CD4-positive, alpha-beta memory T cell (primary cell): ENCODE measurements around the gene AZU1. TPM values are rescaled to one million over a fixed set of nuclear protein-coding genes. Genes with fewer than 3 reads are reported as not detected.

ENCODE experiments used
- CTCF ChIA-PET: fragments of 350-600 bp; sonication (Branson Sonifier 250); formaldehyde crosslinking; loops from one replicate; lab custom pipeline; 2021; ENCODE audit warnings: inconsistent platforms; ENCODE audit not compliant: partially characterized antibody; lab: Charles Lee
- POLR2A ChIA-PET: fragments of 350-600 bp; sonication (Branson Sonifier 250); formaldehyde crosslinking; loops from one replicate; lab custom pipeline; 2021; ENCODE audit not compliant: partially characterized antibody; lab: Charles Lee
- DNase-seq, 5 donors: peaks; one replicate each; pipeline versions ENCODE4 v3.0.0 to v3.0.0-alpha.2; 2020 to 2022; ENCODE audit warnings: mixed read lengths in 1 of 5
- H3K27ac ChIP-seq: one replicate; pipeline ENCODE4 v1.7.0; 2013; ENCODE audit warnings: low read depth, low read length
- H3K27me3 ChIP-seq: 2 replicates; pipeline ENCODE4 v1.7.0; 2013; ENCODE audit warnings: mild to moderate bottlenecking, low read length, moderate library complexity; ENCODE audit not compliant: insufficient read depth
- H3K36me3 ChIP-seq: 2 replicates; pipeline ENCODE4 v1.7.0; 2013; ENCODE audit warnings: mild to moderate bottlenecking, low read length, moderate library complexity; ENCODE audit not compliant: insufficient read depth
- H3K4me1 ChIP-seq: 2 replicates; pipeline ENCODE4 v1.7.0; 2013; ENCODE audit warnings: mild to moderate bottlenecking, low read length, moderate library complexity; ENCODE audit not compliant: insufficient read depth
- H3K4me3 ChIP-seq, 2 donors: one replicate each; pipeline ENCODE4 v1.7.0; 2013; ENCODE audit warnings: low read length in 2 of 2, mild to moderate bottlenecking in 1 of 2
- H3K9me3 ChIP-seq, 2 donors: one replicate each; pipeline ENCODE4 v1.7.0; 2013; ENCODE audit warnings: low read length in 2 of 2, control low read depth in 1 of 2; ENCODE audit not compliant: control insufficient read depth in 1 of 2
- H3K27ac Mint-ChIP-seq, 7 donors: one replicate each; pipeline ENCODE4 v1.8.0; 2020 to 2021; ENCODE audit warnings: mixed read lengths in 7 of 7, mild to moderate bottlenecking in 6 of 7, inconsistent platforms in 3 of 7, moderate library complexity in 3 of 7
- H3K27me3 Mint-ChIP-seq, 2 donors: one replicate each; pipeline ENCODE4 v1.8.0; 2020 to 2021; ENCODE audit warnings: mixed read lengths in 2 of 2
- H3K36me3 Mint-ChIP-seq, 2 donors: one replicate each; pipeline ENCODE4 v1.8.0; 2020 to 2021; ENCODE audit warnings: mixed read lengths in 2 of 2, inconsistent platforms in 1 of 2, mild to moderate bottlenecking in 1 of 2
- H3K4me1 Mint-ChIP-seq, 4 donors: one replicate each; pipeline ENCODE4 v1.8.0; 2020 to 2021; ENCODE audit warnings: mixed read lengths in 4 of 4, mild to moderate bottlenecking in 1 of 4
- H3K4me3 Mint-ChIP-seq, 8 donors: one replicate each; pipeline ENCODE4 v1.8.0; 2020 to 2021; ENCODE audit warnings: mixed read lengths in 8 of 8, mild to moderate bottlenecking in 7 of 8, moderate library complexity in 6 of 8, inconsistent platforms in 3 of 8
- H3K9me3 Mint-ChIP-seq, 8 donors: one replicate each; pipeline ENCODE4 v1.8.0; 2020 to 2021; ENCODE audit warnings: mixed read lengths in 8 of 8, mild to moderate bottlenecking in 5 of 8, inconsistent platforms in 3 of 8, moderate library complexity in 1 of 8
- intact Hi-C: fragments of 100-400 bp; cut with micrococcal nuclease; formaldehyde crosslinking; loops from one replicate; pipeline ENCODE4 v1.15.1; 2023
- polyA plus RNA-seq, 2 donors: library from polyadenylated mRNA; unstranded; fragments of 300-500 nt; fragmentation: Illumina TruSeq; gene quantifications; one replicate each; pipeline ENCODE4 v1.2.3, GENCODE V29; 2021
- total RNA-seq, 2 experiments: library from RNA; stranded (reverse); gene quantifications; one replicate each; pipeline ENCODE4 v1.2.3, GENCODE V29; 2021

The AZU1 gene
- total and polyA plus RNA-seq, 4 experiments from 2014 or later, result not detected

DNA sequence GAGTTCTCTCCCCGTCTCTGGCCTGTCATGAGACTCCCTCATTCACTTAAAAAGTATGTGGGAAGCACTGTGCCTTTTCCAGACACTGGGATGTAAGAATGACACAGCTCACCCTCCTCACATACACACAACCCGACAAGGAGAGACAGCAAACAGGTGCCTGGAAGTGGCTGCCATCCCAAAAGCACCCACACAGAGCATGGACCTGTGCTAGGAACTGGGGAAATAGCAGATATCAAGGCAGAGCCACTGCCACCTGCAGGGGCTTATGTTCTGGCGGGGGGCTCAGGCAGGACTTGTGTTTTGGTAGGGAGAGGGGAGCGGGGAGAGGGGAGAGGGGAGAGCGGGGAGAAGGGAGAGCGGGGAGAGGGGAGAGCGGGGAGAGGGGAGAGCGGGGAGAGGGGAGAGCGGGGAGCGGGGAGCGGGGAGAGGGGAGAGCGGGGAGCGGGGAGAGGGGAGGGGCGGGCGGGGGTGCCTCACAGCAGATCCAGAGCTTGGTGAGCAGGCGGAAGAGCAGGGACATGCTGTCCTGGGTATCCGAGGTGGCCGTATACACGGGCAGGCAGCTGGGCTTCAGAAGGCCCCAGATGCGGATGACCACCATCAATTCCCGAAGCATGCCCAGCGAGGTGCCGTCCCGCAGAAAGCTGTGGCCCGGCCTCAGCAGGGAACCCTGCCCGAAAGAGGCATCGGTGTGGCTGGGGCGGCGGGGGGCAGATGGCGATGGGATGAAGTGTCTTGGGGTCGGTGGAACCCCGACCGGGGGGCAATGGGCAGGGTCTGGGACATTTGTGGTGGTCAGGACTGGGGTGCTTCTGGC, 44.0 kb downstream of the AZU1 start:
- Histone ChIP-seq H3K27me3 (no peaks in the 10 kb centered on the region), H3K4me1 (peaks cover 13% of the 10 kb centered on the region), H3K9me3 (no peaks in the 10 kb centered on the region), H3K4me3 (peak overlapping the region in 1 of 2 donors; percentile 51), H3K27ac (peak overlapping the region; percentile 55), H3K36me3 (peaks cover 7% of the 10 kb centered on the region)
- Mint-ChIP-seq H3K36me3 (peaks cover 7 to 23% of the 10 kb centered on the region in 2 donors), H3K9me3 (peaks cover 0 to 8% (median 0%) of the 10 kb centered on the region in 8 donors), H3K27me3 (no peaks in the 10 kb centered on the region), H3K4me1 (peaks cover 4 to 16% (median 9%) of the 10 kb centered on the region in 4 donors), H3K4me3 (peak overlapping the region in 7 of 8 donors; percentile 75 to 92 (median 83)), H3K27ac (peak overlapping the region; percentile 65 to 97 (median 94))
- ChIA-PET POLR2A (interaction anchor here (1.0 to 5.2 kb wide), 14 partner anchors 8 to 398 kb away, joined by 3 to 41 read pairs (median 6); partner anchors contain the start of genes ABCA7, CIRBP, MED16 and PTBP1), CTCF (interaction anchor here (1.2 to 2.4 kb wide), 3 partner anchors 36 to 50 kb away, joined by 3 to 4 read pairs (median 4); no protein-coding TSS in a partner anchor)
- intact Hi-C loops, result loop anchor here (1.0 kb wide), 3 partner anchors 9 to 38 kb away; partner anchors contain the start of genes MED16 and RNU6-9
- DNase-seq, result peak in 1 of 5 donors; percentile 23

DNA sequence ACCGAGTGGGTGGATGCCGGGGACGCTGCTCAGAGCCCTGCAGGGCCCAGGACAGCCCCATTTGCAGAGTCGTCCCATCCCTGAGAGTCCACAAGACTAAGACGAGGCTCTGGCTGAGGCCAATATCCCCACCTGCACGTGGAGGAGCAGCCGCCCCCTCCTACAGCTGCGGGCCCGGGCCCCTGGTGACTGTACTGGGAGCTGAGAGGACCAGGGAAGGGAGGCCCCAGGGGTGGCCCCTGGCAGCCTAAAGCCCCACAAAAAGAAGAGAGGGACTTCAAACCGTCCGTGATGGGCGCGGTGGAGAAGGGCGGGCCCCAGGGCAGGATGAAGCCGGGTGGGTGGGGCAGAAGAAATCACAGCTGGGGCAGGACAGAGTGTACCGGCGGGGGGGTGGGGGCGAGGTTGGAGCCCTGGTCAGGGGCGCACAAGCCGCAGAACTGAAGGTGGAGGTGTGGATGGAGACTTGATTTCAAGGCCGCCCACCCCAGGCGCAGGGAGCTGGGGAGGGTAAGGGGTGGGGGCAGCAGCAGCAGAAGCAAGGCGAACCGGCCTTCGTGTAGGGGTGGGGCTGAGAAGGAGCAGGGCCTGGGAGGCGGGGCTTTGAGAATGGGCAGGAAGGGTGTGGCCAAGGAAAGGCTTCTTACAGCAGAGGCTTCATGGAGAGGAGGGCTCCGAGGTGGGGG, 44.8 kb downstream of the AZU1 start:
- Histone ChIP-seq H3K27ac (peak overlapping the region; percentile 55), H3K9me3 (no peaks in the 10 kb centered on the region), H3K36me3 (peaks cover 7% of the 10 kb centered on the region), H3K4me1 (peaks cover 13% of the 10 kb centered on the region), H3K27me3 (no peaks in the 10 kb centered on the region), H3K4me3 (peak overlapping the region in 1 of 2 donors; percentile 51)
- DNase-seq, result peak; percentile 84 to 93 (median 91)
- ChIA-PET POLR2A (interaction anchor here (0.6 to 5.2 kb wide), 17 partner anchors 9 to 403 kb away, joined by 3 to 41 read pairs (median 5); partner anchors contain the start of genes ABCA7, ARHGAP45, CIRBP and FAM174C), CTCF (interaction anchor here (1.2 to 2.4 kb wide), 4 partner anchors 9 to 49 kb away, joined by 3 to 4 read pairs (median 4); no protein-coding TSS in a partner anchor)
- Mint-ChIP-seq H3K9me3 (peaks cover 0 to 8% (median 0%) of the 10 kb centered on the region in 8 donors), H3K4me1 (peaks cover 4 to 16% (median 9%) of the 10 kb centered on the region in 4 donors), H3K27ac (peak overlapping the region; percentile 88 to 98 (median 97)), H3K4me3 (peak overlapping the region; percentile 75 to 92 (median 84)), H3K27me3 (no peaks in the 10 kb centered on the region), H3K36me3 (peaks cover 5 to 23% of the 10 kb centered on the region in 2 donors)
- intact Hi-C loops, result loop anchor here (1.0 kb wide), 3 partner anchors 10 to 37 kb away; partner anchors contain the start of genes MED16 and RNU6-9

- peak overlapping the region in 6 of 7 donors; percentile 61 to 97 (median 79) for H3K27ac Mint-ChIP-seq
- peaks cover 7% of the 10 kb centered on the region for H3K36me3 ChIP-seq
These were observed 45.4 kb downstream of the AZU1 start for GRCh38 chr19:873084-873483.

GRCh38 chr19:873561-874041, 46.0 kb downstream of the AZU1 start:
- H3K4me1 ChIP-seq, result peaks cover 13% of the 10 kb centered on the region
- ChIA-PET CTCF (interaction anchor here (1.3 to 1.7 kb wide), 2 partner anchors 10 kb away, joined by 3 to 6 read pairs; no protein-coding TSS in a partner anchor), POLR2A (interaction anchor here (0.6 to 5.2 kb wide), 8 partner anchors 10 to 396 kb away, joined by 3 to 41 read pairs (median 5); partner anchors contain the start of genes CIRBP, MED16, R3HDM4 and RNU6-9)
- Mint-ChIP-seq H3K4me3 (no peak overlapping the region), H3K9me3 (peaks cover 0 to 5% (median 0%) of the 10 kb centered on the region in 8 donors), H3K27ac (peak overlapping the region in 2 of 7 donors; percentile 78 to 97), H3K4me1 (peaks cover 4 to 16% (median 9%) of the 10 kb centered on the region in 4 donors), H3K36me3 (peaks cover 3 to 18% of the 10 kb centered on the region in 2 donors), H3K27me3 (no peaks in the 10 kb centered on the region)
- no peak overlapping the region for H3K4me3 ChIP-seq
- no peaks in the 10 kb centered on the region for H3K27me3 ChIP-seq
- H3K36me3 ChIP-seq, result peaks cover 7% of the 10 kb centered on the region
- no peaks in the 10 kb centered on the region for H3K9me3 ChIP-seq
- H3K27ac ChIP-seq, result no peak overlapping the region
- no peak for DNase-seq
- intact Hi-C loops, result no loop called here

More at GRCh38 chr19:873084-873483, 45.4 kb downstream of the AZU1 start:
- intact Hi-C loops, result no loop called here
- H3K27me3 Mint-ChIP-seq, result no peaks in the 10 kb centered on the region
- ChIA-PET POLR2A (interaction anchor here (0.6 to 5.2 kb wide), 18 partner anchors 8 to 402 kb away, joined by 3 to 41 read pairs (median 6); partner anchors contain the start of genes ABCA7, ARHGAP45, CIRBP and FAM174C), CTCF (interaction anchor here (1.2 to 1.3 kb wide), 3 partner anchors 9 to 48 kb away, joined by 3 to 4 read pairs (median 3); no protein-coding TSS in a partner anchor)
- H3K4me3 Mint-ChIP-seq, result peak overlapping the region in 7 of 8 donors; percentile 35 to 70 (median 61)
- Histone ChIP-seq H3K4me1 (peaks cover 13% of the 10 kb centered on the region), H3K27ac (no peak overlapping the region), H3K9me3 (no peaks in the 10 kb centered on the region), H3K27me3 (no peaks in the 10 kb centered on the region), H3K4me3 (no peak overlapping the region)
- H3K4me1 Mint-ChIP-seq, result peaks cover 4 to 16% (median 9%) of the 10 kb centered on the region in 4 donors
- H3K9me3 Mint-ChIP-seq, result peaks cover 0 to 5% (median 0%) of the 10 kb centered on the region in 8 donors
- peak; percentile 80 to 93 (median 90) for DNase-seq
- H3K36me3 Mint-ChIP-seq, result peaks cover 3 to 20% of the 10 kb centered on the region in 2 donors

- no peak for DNase-seq
- Histone ChIP-seq H3K27me3 (no peaks in the 10 kb centered on the region), H3K27ac (no peak overlapping the region), H3K4me3 (no peak overlapping the region), H3K9me3 (no peaks in the 10 kb centered on the region), H3K36me3 (peaks cover under 1% of the 10 kb centered on the region), H3K4me1 (peaks cover 13% of the 10 kb centered on the region)
- ChIA-PET CTCF (interaction anchor here (1.7 kb wide), 1 partner anchor 12 kb away, joined by 6 read pairs; no protein-coding TSS in a partner anchor), POLR2A (interaction anchor here (5.2 to 9.0 kb wide), 2 partner anchors 20 to 34 kb away, joined by 41 to 47 read pairs; partner anchors contain the start of genes MED16 and RNU6-9)
- peaks cover 0 to 5% (median 0%) of the 10 kb centered on the region in 8 donors for H3K9me3 Mint-ChIP-seq
- H3K27ac Mint-ChIP-seq, result peak overlapping the region in 2 of 7 donors; percentile 57 to 58
- H3K4me1 Mint-ChIP-seq, result peaks cover 4 to 16% (median 9%) of the 10 kb centered on the region in 4 donors
- intact Hi-C loops, result no loop called here
- H3K4me3 Mint-ChIP-seq, result no peak overlapping the region
- peaks cover 6 to 10% of the 10 kb centered on the region in 2 donors for H3K36me3 Mint-ChIP-seq
- no peaks in the 10 kb centered on the region for H3K27me3 Mint-ChIP-seq
These were observed 47.7 kb downstream of the AZU1 start for GRCh38 chr19:875265-875879.

- Histone ChIP-seq H3K4me1 (peaks cover 13% of the 10 kb centered on the region), H3K9me3 (no peaks in the 10 kb centered on the region), H3K27me3 (no peaks in the 10 kb centered on the region), H3K4me3 (no peak overlapping the region), H3K27ac (no peak overlapping the region), H3K36me3 (peaks cover 3% of the 10 kb centered on the region)
- no peak for DNase-seq
- intact Hi-C loops, result no loop called here
- POLR2A ChIA-PET, result interaction anchor here (5.2 to 9.0 kb wide), 2 partner anchors 19 to 33 kb away, joined by 41 to 47 read pairs; partner anchors contain the start of genes MED16 and RNU6-9
- H3K9me3 Mint-ChIP-seq, result peaks cover 0 to 5% (median 0%) of the 10 kb centered on the region in 8 donors
- peak overlapping the region in 4 of 7 donors; percentile 22 to 57 (median 32) for H3K27ac Mint-ChIP-seq
- H3K4me1 Mint-ChIP-seq, result peaks cover 4 to 16% (median 9%) of the 10 kb centered on the region in 4 donors
- no peak overlapping the region for H3K4me3 Mint-ChIP-seq
- H3K27me3 Mint-ChIP-seq, result no peaks in the 10 kb centered on the region
- CTCF ChIA-PET, result no interaction called here
- peaks cover 6 to 10% of the 10 kb centered on the region in 2 donors for H3K36me3 Mint-ChIP-seq
These were observed 48.5 kb downstream of the AZU1 start for GRCh38 chr19:876089-876488.
